EH (cell line): ENCODE results near the gene BPI.
"Not testable (repeated sequence)": the region's sequence is repeated elsewhere in the genome, so short reads cannot be mapped to it uniquely, and the experiment has no call there.

Experiments
- DNase-seq: peaks from one replicate; pipeline ENCODE4 v3.0.0-alpha.2; 2015; ENCODE audit warnings: low read depth

The BPI gene

GRCh38 chr20:38336726-38337125, 32.8 kb downstream of the BPI start:
- DNase-seq = no peak

DNA sequence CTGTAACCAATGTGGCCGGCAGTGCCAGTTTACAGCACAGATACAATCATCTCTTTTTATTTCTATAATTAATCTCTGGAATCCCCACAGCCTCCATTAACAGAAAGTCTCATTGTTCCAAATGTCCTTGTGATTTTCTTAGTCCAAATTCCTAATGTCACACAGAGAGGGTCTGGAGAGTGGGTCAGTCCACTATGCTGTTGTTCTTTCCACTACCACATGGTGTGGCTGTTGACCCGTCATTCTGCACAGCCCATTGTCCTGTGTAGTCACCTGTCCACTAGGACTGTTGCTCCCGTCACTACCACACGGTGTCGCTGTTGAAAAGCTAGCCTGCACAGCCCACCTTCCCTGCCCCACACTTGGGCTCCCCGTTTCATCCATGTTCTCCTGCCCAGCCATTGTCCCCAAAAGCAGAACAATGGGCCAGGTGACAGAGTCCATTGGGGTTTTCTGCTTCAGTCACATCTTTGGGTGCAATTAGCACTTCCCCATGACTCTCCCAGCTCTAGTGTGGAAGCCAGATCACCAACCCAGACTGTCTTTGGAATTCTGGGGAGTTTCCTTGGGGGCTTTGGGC, 33.7 kb downstream of the BPI start:
- peak; percentile 16 for DNase-seq

- DNase-seq = peak; percentile 33
Measured at GRCh38 chr20:38338849-38339520, 35.0 kb downstream of the BPI start.

GRCh38 chr20:38339521-38339896, 35.6 kb downstream of the BPI start:
- not testable (repeated sequence) for DNase-seq

DNA sequence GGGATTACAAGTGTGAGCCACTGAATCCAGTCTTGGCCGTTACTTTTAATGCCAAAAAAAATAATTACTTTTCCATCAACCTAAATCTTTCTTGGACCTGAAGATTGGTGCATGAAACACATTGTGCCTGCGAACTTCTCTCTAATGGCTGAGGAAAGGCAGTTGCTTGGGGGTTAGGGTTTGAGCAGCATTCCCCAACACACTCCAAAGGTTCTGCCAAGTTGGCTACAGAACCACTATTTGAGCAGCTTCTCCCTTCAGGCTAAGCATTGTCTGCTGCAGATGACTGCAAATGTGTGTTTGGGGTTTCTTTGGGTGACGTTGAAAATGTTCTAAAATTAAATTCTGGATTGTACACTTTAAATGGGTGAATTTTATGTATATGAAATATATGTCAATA, 36.0 kb downstream of the BPI start:
- DNase-seq = no peak

DNA sequence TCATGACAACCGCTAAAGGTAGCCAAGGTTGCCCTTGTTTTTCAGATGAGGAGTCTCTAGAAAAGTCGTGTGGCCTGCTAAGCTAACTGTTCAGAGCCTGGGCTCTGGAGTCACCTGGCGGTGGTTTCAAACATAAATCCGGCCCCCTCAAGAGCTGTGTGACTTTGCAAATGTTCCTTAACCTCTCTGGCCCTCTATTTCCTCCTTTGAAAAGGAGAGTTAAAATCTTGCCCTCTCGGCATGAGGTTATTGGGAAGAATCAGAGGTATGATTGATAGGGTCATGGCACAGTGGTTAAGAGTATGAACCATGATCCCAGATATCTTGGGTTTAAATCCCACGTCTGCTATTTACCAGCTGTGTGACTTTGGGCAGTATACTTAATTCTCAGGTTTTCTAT, 36.7 kb downstream of the BPI start:
- no peak for DNase-seq

DNA sequence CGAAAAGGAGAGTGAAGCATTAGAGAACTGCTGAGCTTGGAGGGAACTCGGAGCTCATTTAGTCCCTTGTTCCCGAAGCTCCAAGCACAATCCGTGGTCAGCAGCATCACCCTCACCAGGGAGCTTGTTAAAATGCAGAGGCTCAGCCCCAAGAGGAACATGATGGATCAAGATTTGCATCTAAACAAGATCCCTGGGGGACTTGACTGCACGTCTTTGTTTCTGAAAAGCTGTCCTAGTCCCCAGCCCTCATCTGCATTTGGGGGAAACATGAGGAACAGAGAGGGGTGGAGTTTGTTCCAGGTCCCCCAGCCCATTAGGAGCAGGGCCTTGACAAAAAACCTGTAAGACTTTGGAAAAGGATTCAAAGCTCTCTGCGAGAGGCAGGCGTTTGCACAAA, 38.3 kb downstream of the BPI start:
- no peak for DNase-seq

- DNase-seq = no peak
Measured at GRCh38 chr20:38342713-38343310, 38.9 kb downstream of the BPI start.

DNA sequence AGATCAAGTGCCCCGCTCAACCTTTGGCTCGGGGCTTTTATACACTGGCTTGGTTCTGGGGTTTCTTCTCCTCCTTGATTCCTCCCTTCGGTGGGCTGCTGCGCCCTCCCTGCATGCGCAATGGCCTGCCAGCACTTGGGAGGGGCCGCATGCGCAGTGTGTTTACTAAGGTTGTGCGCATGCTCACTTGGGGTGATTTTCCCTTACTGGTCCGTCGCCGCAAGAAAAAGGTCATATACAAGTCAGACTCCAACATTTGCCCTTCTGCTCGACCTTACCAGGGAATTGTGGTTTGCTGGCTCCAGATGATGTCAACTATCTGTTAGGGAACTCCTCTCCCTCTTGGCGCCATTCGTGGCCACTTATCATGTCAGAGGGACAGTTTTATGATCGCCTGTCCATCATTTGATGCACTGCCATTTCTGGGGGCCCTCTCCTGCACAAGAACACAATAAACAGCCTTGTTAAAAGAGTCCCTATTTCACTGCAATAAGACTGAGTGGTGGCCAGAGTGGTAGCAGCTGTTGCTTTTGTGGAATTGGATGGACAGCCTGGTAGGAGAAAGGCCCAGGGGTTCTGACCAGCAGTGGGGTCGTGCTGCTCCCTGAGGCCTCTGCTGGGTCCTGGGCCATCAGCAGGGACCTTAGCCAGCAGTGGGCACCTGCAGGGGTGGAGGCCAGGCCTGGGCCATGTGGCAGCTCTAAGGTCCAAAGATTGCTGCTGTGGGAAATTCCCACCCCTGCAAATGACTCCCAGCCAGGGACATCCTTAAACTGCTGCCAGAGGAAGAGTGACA, 39.6 kb downstream of the BPI start:
- DNase-seq = peak; percentile 27

DNA sequence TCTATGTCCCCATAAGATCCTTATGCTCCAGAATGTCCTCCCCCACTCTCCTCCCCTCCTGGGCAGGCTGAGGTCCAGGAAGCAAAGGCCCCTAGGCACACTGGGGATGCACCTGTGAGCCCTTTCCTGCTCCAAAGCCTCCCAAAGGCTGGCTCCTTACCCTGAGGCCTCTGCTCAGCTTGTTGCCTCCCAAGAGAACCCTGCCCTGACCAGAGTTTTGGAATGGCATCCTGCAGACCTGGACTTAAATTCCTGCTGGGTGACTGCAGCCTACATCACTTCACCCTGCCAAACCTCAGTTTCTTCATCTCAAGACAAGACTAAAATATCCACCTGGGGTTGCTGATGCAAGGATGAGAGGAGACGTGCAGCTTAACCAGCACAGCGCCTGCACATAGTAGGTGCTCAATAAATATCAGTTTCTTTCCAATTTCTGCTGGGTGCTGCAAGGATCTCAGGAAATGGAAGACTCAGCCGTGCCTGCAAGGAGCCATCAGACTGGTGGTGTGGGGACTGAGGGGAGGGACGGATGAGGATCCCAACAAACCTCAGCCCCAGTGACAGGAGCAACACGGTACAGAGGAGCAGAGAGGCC, 40.2 kb downstream of the BPI start:
- peak; percentile 4 for DNase-seq

DNA sequence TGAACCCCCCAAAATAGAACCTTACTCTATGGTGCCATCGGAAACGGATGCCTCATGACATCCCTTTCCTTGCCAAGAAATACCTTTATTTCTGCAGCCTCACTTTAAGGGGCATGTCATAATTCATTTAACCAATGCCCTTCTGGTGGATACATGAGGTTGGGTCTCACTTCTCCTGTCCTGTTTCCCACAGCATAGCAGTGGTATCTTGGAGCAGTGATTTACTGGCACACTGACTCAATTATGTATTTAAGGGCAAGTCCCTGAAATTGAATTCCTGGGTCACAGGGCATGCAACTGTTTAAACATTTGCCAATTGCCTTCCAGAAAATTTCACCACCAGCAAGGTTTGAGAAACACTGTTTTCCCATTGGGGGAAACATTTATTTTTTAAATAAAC, 41.7 kb downstream of the BPI start:
- DNase-seq = no peak

- no peak for DNase-seq
Measured at GRCh38 chr20:38346247-38346651, 42.3 kb downstream of the BPI start, which contains the start of gene LBP. LBP (plus strand) TSS chr20:38346482; CDS start chr20:38346517, 35 bp downstream.

GRCh38 chr20:38346741-38347140, 42.8 kb downstream of the BPI start:
- DNase-seq = no peak

GRCh38 chr20:38349856-38350255, 45.9 kb downstream of the BPI start:
- no peak for DNase-seq

DNA sequence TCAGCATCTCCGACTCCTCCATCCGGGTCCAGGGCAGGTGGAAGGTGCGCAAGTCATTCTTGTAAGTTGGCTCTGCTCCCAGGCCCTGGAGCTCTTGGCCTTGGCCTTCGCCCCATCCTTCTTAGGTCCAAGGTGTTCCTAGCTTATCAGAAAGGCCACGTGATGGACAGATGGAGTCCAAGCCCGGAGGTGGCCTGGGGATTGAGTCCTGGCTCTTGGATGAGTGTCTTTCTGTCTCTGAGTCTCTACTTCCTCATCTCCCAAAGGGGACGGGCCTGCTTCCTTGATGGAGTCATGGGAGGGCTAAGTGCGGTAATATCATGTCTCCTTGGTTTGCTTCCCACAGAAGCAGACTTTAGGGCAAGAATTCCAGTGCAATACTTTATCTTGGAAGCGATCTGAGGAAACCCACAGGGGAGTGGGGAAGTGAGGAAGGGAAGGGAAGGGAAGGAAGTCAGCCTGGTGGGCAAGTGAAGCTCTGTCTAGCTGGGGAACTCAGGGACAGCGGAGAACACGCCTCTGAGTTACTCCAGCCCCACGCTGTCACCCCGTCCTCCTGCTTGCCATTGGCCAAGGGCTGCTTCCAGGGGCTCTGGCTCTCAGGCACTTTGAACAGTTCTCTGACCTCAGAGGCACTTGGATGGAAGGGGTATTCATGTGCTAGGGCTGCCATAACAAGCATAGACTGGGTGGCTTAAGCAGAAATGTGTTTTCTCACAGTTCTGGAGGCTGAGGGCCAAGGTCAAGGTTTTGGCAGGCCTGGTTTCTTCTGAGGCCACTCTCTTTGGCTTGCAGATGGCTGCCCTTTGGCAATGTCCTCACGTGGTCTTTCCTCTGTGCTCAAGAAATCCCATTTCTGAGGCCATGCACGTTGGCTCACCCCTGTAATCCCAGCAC, 47.2 kb downstream of the BPI start:
- DNase-seq = no peak

GRCh38 chr20:38353316-38353715, 49.4 kb downstream of the BPI start:
- peak; percentile 11 for DNase-seq

GRCh38 chr20:38354227-38354626, 50.3 kb downstream of the BPI start:
- DNase-seq = no peak

DNA sequence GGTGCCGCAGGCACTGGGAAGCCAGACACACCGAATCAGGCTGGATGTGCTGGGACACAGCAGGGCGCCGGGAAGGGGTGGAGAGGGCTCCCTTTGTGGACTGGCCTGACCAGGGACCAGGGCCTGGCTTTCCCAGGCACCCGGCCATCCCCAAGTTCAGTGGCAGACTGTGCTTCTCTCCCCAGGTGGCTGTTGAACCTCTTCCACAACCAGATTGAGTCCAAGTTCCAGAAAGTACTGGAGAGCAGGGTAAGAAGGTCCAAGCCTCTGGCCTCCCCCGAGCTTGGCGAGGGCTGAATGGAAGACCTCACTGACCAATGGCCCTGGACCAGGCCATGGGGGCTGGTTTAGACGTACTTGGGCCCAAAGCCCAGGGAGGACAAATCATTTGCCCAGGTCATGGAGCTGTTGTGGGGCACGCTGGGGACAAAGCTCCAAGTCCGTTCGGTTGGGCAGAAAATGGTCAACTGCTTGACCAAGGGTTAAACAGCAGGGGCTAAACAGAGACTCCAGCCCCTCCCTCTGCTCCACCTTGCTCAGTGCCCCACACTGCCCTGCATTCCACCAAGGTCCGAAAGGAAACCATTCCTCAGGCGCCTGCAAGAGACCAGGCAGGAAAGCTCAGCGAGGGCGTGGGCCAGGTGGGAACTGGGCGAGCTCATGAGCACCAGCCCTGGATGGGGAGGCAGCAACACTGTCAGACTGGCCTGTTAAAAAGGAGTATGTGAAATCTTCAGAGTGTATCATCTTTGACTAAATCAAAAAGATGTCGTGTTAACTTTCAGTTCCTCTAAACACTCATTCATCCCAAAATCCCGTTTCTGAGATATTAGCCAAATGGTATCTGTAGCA, 51.4 kb downstream of the BPI start:
- no peak for DNase-seq

- DNase-seq = peak; percentile 62
Measured at GRCh38 chr20:38357653-38358207, 53.8 kb downstream of the BPI start.

- DNase-seq = no peak
Measured at GRCh38 chr20:38358556-38358955, 54.6 kb downstream of the BPI start.
